ENCODE results near the gene SSC4D. TPM values are rescaled to one million over a fixed set of nuclear protein-coding genes. Genes with fewer than 3 reads are reported as not detected.
"Not testable (repeated sequence)": the region's sequence is repeated elsewhere in the genome, so short reads cannot be mapped to it uniquely, and the experiment has no call there.

SSC4D gene
- total RNA-seq, result under 1 TPM; 0.67 to 0.68 TPM

GRCh38 chr7:76409537-76409936, at the start of gene SSC4D:
SSC4D (minus strand) TSS chr7:76409697; CDS start chr7:76404439, 5,258 bp downstream.
- H3K27ac Mint-ChIP-seq, result no peak within 1 kb of the TSS
- H3K36me3 Mint-ChIP-seq (ENCODE audit: low read depth), result peaks cover 2% of the 10 kb centered on the region
- ATAC-seq (no peak), DNase-seq (no peak)
- H3K4me3 Mint-ChIP-seq, result no peak within 1 kb of the TSS
- POLR2A ChIA-PET, result interaction anchor here (0.6 kb wide), 1 partner anchor 59 kb away, joined by 4 read pairs; no protein-coding TSS in a partner anchor
- no peaks in the 10 kb centered on the region for H3K4me1 Mint-ChIP-seq (ENCODE audit: low read depth)
- H3K9me3 Mint-ChIP-seq, result no peaks in the 10 kb centered on the region
- TF ChIP-seq CTCF (IDR thresholded peaks at IDR 0.05), result no peak
- intact Hi-C loops (cut with micrococcal nuclease), result no loop called here
- H3K27me3 Mint-ChIP-seq, result no peaks in the 10 kb centered on the region
- CTCF ChIA-PET, result no interaction called here

- ATAC-seq; H3K9me3 Mint-ChIP-seq; CTCF ChIA-PET; H3K4me1 Mint-ChIP-seq (ENCODE audit: low read depth); H3K27me3 Mint-ChIP-seq; H3K27ac Mint-ChIP-seq; DNase-seq; POLR2A ChIA-PET; intact Hi-C loops (cut with micrococcal nuclease); H3K4me3 Mint-ChIP-seq; H3K36me3 Mint-ChIP-seq (ENCODE audit: low read depth): not testable (repeated sequence)
These were observed 49.0 kb upstream of the SSC4D start for GRCh38 chr7:76458504-76458903.

GRCh38 chr7:76457017-76457416, 47.5 kb upstream of the SSC4D start:
- ATAC-seq; H3K27ac Mint-ChIP-seq; H3K4me1 Mint-ChIP-seq (ENCODE audit: low read depth); DNase-seq; H3K27me3 Mint-ChIP-seq; POLR2A ChIA-PET; H3K36me3 Mint-ChIP-seq (ENCODE audit: low read depth); CTCF ChIA-PET; H3K9me3 Mint-ChIP-seq; H3K4me3 Mint-ChIP-seq; intact Hi-C loops (cut with micrococcal nuclease): not testable (repeated sequence)

GRCh38 chr7:76445577-76446008, 36.1 kb upstream of the SSC4D start:
- POLR2A ChIA-PET; CTCF ChIA-PET; H3K36me3 Mint-ChIP-seq (ENCODE audit: low read depth); intact Hi-C loops (cut with micrococcal nuclease); H3K4me3 Mint-ChIP-seq; H3K27me3 Mint-ChIP-seq; H3K9me3 Mint-ChIP-seq: not testable (repeated sequence)
- DNase-seq (peak; percentile 47), ATAC-seq (peak; percentile 87)
- Mint-ChIP-seq H3K4me1 (ENCODE audit: low read depth) (peaks cover 13% of the 10 kb centered on the region), H3K27ac (peak overlapping the region; percentile 82)

GRCh38 chr7:76443846-76444245, 34.3 kb upstream of the SSC4D start:
- H3K27ac Mint-ChIP-seq, result peak overlapping the region; percentile 58
- H3K9me3 Mint-ChIP-seq; H3K27me3 Mint-ChIP-seq; intact Hi-C loops (cut with micrococcal nuclease); H3K36me3 Mint-ChIP-seq (ENCODE audit: low read depth); CTCF ChIA-PET; H3K4me3 Mint-ChIP-seq; POLR2A ChIA-PET: not testable (repeated sequence)
- peak; percentile 32 for DNase-seq
- ATAC-seq, result peak; percentile 43
- H3K4me1 Mint-ChIP-seq (ENCODE audit: low read depth), result peaks cover 13% of the 10 kb centered on the region

- H3K36me3 Mint-ChIP-seq (ENCODE audit: low read depth); DNase-seq; H3K27ac Mint-ChIP-seq; H3K9me3 Mint-ChIP-seq; intact Hi-C loops (cut with micrococcal nuclease); ATAC-seq; H3K4me3 Mint-ChIP-seq; CTCF ChIA-PET; POLR2A ChIA-PET; H3K27me3 Mint-ChIP-seq: not testable (repeated sequence)
- H3K4me1 Mint-ChIP-seq (ENCODE audit: low read depth), result peaks cover 13% of the 10 kb centered on the region
These were observed 33.4 kb upstream of the SSC4D start for GRCh38 chr7:76442664-76443446.

GRCh38 chr7:76441792-76442191, 32.3 kb upstream of the SSC4D start:
- H3K9me3 Mint-ChIP-seq; intact Hi-C loops (cut with micrococcal nuclease); H3K27ac Mint-ChIP-seq; H3K36me3 Mint-ChIP-seq (ENCODE audit: low read depth); POLR2A ChIA-PET; H3K27me3 Mint-ChIP-seq; DNase-seq; H3K4me3 Mint-ChIP-seq; CTCF ChIA-PET: not testable (repeated sequence)
- peak; percentile 66 for ATAC-seq
- H3K4me1 Mint-ChIP-seq (ENCODE audit: low read depth), result peaks cover 13% of the 10 kb centered on the region

- intact Hi-C loops (cut with micrococcal nuclease); H3K27ac Mint-ChIP-seq; ATAC-seq; POLR2A ChIA-PET; H3K27me3 Mint-ChIP-seq; CTCF ChIA-PET; H3K36me3 Mint-ChIP-seq (ENCODE audit: low read depth); H3K4me3 Mint-ChIP-seq; DNase-seq; H3K9me3 Mint-ChIP-seq: not testable (repeated sequence)
- peaks cover 12% of the 10 kb centered on the region for H3K4me1 Mint-ChIP-seq (ENCODE audit: low read depth)
These were observed 30.9 kb upstream of the SSC4D start for GRCh38 chr7:76440404-76440803.

- CTCF ChIA-PET; H3K4me3 Mint-ChIP-seq; H3K9me3 Mint-ChIP-seq; H3K36me3 Mint-ChIP-seq (ENCODE audit: low read depth); ATAC-seq; H3K27ac Mint-ChIP-seq; H3K27me3 Mint-ChIP-seq; DNase-seq; H3K4me1 Mint-ChIP-seq (ENCODE audit: low read depth); POLR2A ChIA-PET; intact Hi-C loops (cut with micrococcal nuclease): not testable (repeated sequence)
These were observed 29.8 kb upstream of the SSC4D start for GRCh38 chr7:76439120-76439888.

GRCh38 chr7:76437873-76438272, 28.4 kb upstream of the SSC4D start:
- POLR2A ChIA-PET; H3K27me3 Mint-ChIP-seq; H3K4me3 Mint-ChIP-seq; H3K4me1 Mint-ChIP-seq (ENCODE audit: low read depth); CTCF ChIA-PET; H3K9me3 Mint-ChIP-seq; intact Hi-C loops (cut with micrococcal nuclease); H3K27ac Mint-ChIP-seq; H3K36me3 Mint-ChIP-seq (ENCODE audit: low read depth): not testable (repeated sequence)
- DNase-seq (peak; percentile 76), ATAC-seq (peak; percentile 73)
